RWPE1 (cell line): ENCODE measurements around the gene BEST4.

Experiments
- CTCF ChIA-PET: fragments of 350-600 bp; sonication (Branson Sonifier 250); formaldehyde crosslinking; extraction: SDS; loops from one replicate; lab custom pipeline; 2021; lab: Yijun Ruan, JAX
- POLR2A ChIA-PET: fragments of 400-600 bp; formaldehyde crosslinking; extraction: SDS; loops from one replicate; lab custom pipeline; 2020; ENCODE audit warnings: antibody characterized with exemption; ENCODE audit not compliant: low non-redundant PET; lab: Yijun Ruan, JAX
- DNase-seq: peaks from one replicate; pipeline ENCODE4 v3.0.0; 2012; ENCODE audit warnings: low spot score
- H3K27ac ChIP-seq: fragments of 450-650 bp; 2 replicates; pipeline ENCODE4 v1.5.1; 2017
- CTCF ChIP-seq: fragments of 450-650 bp; conservative IDR thresholded peaks from 2 replicates; pipeline ENCODE4 v1.5.1; 2017; ENCODE audit warnings: low read depth, mild to moderate bottlenecking

BEST4 gene

DNA sequence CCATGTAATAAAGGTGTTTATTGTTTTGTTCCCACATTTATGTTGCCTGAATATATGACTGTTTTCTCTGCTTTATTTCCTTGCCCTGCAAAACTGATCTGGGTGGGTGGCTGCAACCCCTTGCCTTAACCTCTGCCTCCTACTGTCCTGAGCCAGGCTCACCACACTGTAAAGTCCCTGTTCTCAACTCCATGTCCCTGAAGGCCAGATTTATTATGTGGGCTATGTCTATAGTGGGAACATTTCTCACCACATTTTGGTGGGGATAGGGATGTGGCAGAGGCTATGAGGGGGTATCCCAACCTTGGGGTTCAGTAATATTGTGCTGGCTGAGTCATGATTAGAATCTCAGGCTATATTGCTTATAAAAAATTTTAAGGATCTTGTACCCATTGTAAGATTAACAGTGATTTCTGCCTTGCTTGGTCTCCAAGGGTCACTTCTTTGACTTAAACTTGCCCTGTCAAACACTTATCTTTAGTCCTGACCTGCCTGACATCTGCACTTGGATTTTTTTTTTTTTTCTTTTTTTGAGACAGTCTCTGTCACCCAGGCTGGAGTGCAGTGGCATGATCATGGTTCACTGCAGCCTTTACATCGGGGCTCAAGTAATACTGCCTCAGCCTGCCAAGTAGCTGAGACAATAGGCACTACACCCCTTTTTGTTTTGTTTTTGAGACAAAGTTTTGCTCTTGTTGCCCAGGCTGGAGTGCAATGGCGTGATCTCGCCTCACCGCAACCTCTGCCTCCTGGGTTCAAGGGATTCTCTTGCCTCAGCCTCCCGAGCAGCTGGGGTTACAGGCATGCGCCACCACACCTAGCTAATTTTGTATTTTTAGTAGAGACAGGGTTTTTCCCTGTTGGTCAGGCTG, 9.0 kb downstream of the BEST4 start:
- TF ChIP-seq CTCF: no peak
- CTCF ChIA-PET: no interaction called here
- no peak for DNase-seq
- POLR2A ChIA-PET: no interaction called here
- H3K27ac ChIP-seq: peak overlapping the region; percentile 89

DNA sequence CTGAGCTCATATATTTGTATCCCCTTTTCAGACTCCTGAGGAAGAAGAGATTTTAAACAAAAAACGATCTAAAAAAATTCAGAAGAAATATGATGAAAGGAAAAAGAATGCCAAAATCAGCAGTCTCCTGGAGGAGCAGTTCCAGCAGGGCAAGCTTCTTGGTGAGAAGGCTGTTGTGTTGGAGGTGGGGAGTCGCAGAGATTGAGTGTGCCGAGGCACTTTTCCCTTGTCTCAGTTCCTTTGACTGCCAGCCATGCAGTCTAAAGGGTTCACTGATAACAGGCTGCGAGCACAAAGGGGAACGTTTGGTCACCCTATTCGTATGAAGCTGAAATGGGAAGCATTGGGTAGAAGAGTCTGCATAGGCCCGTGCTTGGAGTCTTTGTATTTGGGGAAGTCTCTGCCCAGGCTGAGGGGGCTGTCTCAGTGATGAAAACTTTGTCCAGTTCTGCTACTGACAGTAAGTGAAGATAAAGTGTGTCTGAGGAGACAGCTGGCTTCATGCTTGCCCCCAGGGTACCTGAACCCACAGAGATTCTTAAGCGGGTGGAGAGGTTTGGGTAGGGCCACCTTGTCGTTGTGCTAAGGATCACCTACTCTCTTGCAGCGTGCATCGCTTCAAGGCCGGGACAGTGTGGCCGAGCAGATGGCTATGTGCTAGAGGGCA, 9.9 kb downstream of the BEST4 start:
- H3K27ac ChIP-seq: peak overlapping the region; percentile 89
- TF ChIP-seq CTCF: no peak
- ChIA-PET POLR2A (no interaction called here), CTCF (interaction anchor here (0.6 kb wide), 1 partner anchor 214 kb away, joined by 5 read pairs; no protein-coding TSS in a partner anchor)
- no peak for DNase-seq

- POLR2A ChIA-PET: no interaction called here
- H3K27ac ChIP-seq: peak overlapping the region; percentile 89
- no peak for DNase-seq
- TF ChIP-seq CTCF: no peak
- CTCF ChIA-PET: interaction anchor here (0.6 kb wide), 1 partner anchor 214 kb away, joined by 5 read pairs; no protein-coding TSS in a partner anchor
Observed at GRCh38 chr1:44777547-44777946, 10.4 kb downstream of the BEST4 start.

DNA sequence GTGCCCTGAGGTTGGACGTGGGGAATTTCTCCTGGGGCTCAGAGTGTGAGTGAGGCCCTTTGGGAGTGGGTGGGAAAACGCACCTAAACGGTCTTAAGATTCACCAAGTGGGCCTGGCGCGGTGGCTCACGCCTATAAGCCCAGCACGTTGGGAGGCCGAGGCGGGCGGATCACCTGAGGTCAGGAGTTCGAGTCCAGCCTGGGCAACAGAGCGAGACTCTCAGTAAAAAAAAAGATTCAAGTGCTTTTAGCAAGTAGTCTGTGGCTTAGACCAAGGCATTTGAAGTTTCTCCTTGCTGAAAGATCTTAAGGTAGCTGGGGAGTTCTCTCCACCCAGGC, 11.3 kb downstream of the BEST4 start:
- ChIA-PET POLR2A (no interaction called here), CTCF (interaction anchor here (0.7 kb wide), 1 partner anchor 37 kb away, joined by 4 read pairs; no protein-coding TSS in a partner anchor)
- peak overlapping the region; percentile 89 for H3K27ac ChIP-seq
- DNase-seq: no peak
- no peak for TF ChIP-seq CTCF

GRCh38 chr1:44775930-44776729, 11.8 kb downstream of the BEST4 start:
- CTCF ChIA-PET: interaction anchor here (0.7 kb wide), 1 partner anchor 37 kb away, joined by 4 read pairs; no protein-coding TSS in a partner anchor
- no peak for TF ChIP-seq CTCF
- POLR2A ChIA-PET: interaction anchor here (0.5 to 1.6 kb wide), 5 partner anchors 18 to 1561 kb away, joined by 3 to 8 read pairs (median 4); partner anchors contain the start of gene PLK3
- DNase-seq: no peak
- peak overlapping the region; percentile 89 for H3K27ac ChIP-seq
